H1 (cell line): ENCODE results near the gene CELA1. TPM values are rescaled to one million over a fixed set of nuclear protein-coding genes. Genes with fewer than 3 reads are reported as not detected.

Source experiments
- CTCF ChIA-PET: fragments of 300-600 bp; sonication (Branson Sonifier 250); formaldehyde crosslinking; loops from one replicate; lab custom pipeline; 2021; ENCODE audit not compliant: partially characterized antibody; lab: Charles Lee
- POLR2A ChIA-PET: fragments of 300-600 bp; sonication (Branson Sonifier 250); formaldehyde crosslinking; loops from one replicate; lab custom pipeline; 2021; ENCODE audit warnings: inconsistent platforms; ENCODE audit not compliant: partially characterized antibody; lab: Charles Lee
- DNase-seq, 2 experiments: peaks; one replicate each; pipeline versions ENCODE4 v3.0.0 to v3.0.0-alpha.2; 2010 to 2022; ENCODE audit warnings: low spot score in 2 of 2, low read depth in 1 of 2, mixed read lengths in 1 of 2
- FAIRE-seq: peaks from 2 replicates; lab custom pipeline; 2011; peaks lifted over from hg19 to GRCh38; lab: Jason Lieb, UNC
- H2AFZ ChIP-seq: 2 replicates; pipeline ENCODE4 v1.8.1; 2012; ENCODE audit warnings: low read length, inconsistent platforms
- H2AK5ac ChIP-seq: 2 replicates; pipeline ENCODE4 v1.6.1; 2013; ENCODE audit warnings: low read depth, low read length
- H2BK120ac ChIP-seq: replicated peaks from 2 replicates; pipeline ENCODE3; 2013; ENCODE audit warnings: low read depth, low read length, inconsistent platforms
- H2BK12ac ChIP-seq: 2 replicates; pipeline ENCODE4 v1.6.1; 2013; ENCODE audit warnings: low read depth, low read length
- H2BK15ac ChIP-seq: 2 replicates; pipeline ENCODE4 v1.6.1; 2013; ENCODE audit warnings: low read length
- H2BK20ac ChIP-seq: 2 replicates; pipeline ENCODE4 v1.6.1; 2013; ENCODE audit warnings: low read length
- H2BK5ac ChIP-seq: 2 replicates; pipeline ENCODE4 v1.6.1; 2013; ENCODE audit warnings: low read depth, low read length
- H3K14ac ChIP-seq: 2 replicates; pipeline ENCODE4 v1.6.1; 2013; ENCODE audit warnings: inconsistent platforms; ENCODE audit not compliant: insufficient read length
- H3K18ac ChIP-seq: 2 replicates; pipeline ENCODE4 v1.6.1; 2013; ENCODE audit warnings: low read length; ENCODE audit errors: extremely low read depth
- H3K23ac ChIP-seq: 2 replicates; pipeline ENCODE4 v1.6.1; 2013; ENCODE audit warnings: inconsistent platforms; ENCODE audit not compliant: insufficient read length
- H3K23me2 ChIP-seq: 2 replicates; pipeline ENCODE4 v1.6.1; 2013; ENCODE audit warnings: low read depth, low read length
- H3K27ac ChIP-seq: 2 replicates; pipeline ENCODE4 v1.6.1; 2011; ENCODE audit warnings: low read depth, low read length, inconsistent platforms
- H3K27me3 ChIP-seq, 4 experiments: replicated peaks in 1 of 4; 1 replicate in 1 of 4; 2 replicates in 3 of 4; pipeline versions ENCODE4 v1.6.1 to v1.8.1; 2011 to 2013; ENCODE audit warnings: low read length in 3 of 4, mild to moderate bottlenecking in 3 of 4, inconsistent platforms in 2 of 4, mixed read lengths in 2 of 4, moderate library complexity in 1 of 4; ENCODE audit not compliant: control insufficient read depth in 3 of 4, insufficient read depth in 3 of 4; ENCODE audit errors: extremely low read depth in 1 of 4
- H3K36me3 ChIP-seq, 4 experiments: 2 replicates each; pipeline versions ENCODE4 v1.6.1 to v1.8.1; 2011 to 2013; ENCODE audit warnings: mild to moderate bottlenecking in 4 of 4, low read length in 3 of 4, moderate library complexity in 2 of 4, control low read depth in 1 of 4, inconsistent platforms in 1 of 4; ENCODE audit not compliant: insufficient read depth in 4 of 4, control insufficient read depth in 2 of 4
- H3K4ac ChIP-seq: replicated peaks from 2 replicates; pipeline ENCODE3; 2013; ENCODE audit warnings: low read length, low read depth, mixed read lengths, inconsistent platforms; ENCODE audit not compliant: insufficient read length
- H3K4me1 ChIP-seq, 4 experiments: replicated peaks in 1 of 4; 1 replicate in 1 of 4; 2 replicates in 3 of 4; pipeline versions ENCODE4 v1.6.1 to v1.8.1; 2011 to 2013; ENCODE audit warnings: low read length in 3 of 4, inconsistent platforms in 2 of 4, mixed read lengths in 1 of 4; ENCODE audit not compliant: insufficient read depth in 4 of 4, control insufficient read depth in 3 of 4
- H3K4me2 ChIP-seq, 2 experiments: 2 replicates each; pipeline versions ENCODE4 v1.6.1 to v1.8.1; 2011 to 2013; ENCODE audit warnings: low read depth in 2 of 2, low read length in 2 of 2, control low read depth in 1 of 2, inconsistent platforms in 1 of 2, mild to moderate bottlenecking in 1 of 2; ENCODE audit not compliant: insufficient read depth in 1 of 2
- H3K4me3 ChIP-seq, 4 experiments: fragments of 200-600, 300-600 bp in 1 of 4; sonication (generic), shearing (Covaris generic), sonication (Bioruptor Twin) in 1 of 4; 2 replicates each; pipeline versions ENCODE4 v1.5.1 to v1.8.1; 2011 to 2016; ENCODE audit warnings: low read length in 4 of 4, low read depth in 3 of 4, control low read depth in 2 of 4, inconsistent platforms in 2 of 4, mild to moderate bottlenecking in 2 of 4, mixed read lengths in 1 of 4, moderate library complexity in 1 of 4; ENCODE audit not compliant: insufficient read depth in 2 of 4; ENCODE audit errors: extremely low read depth in 1 of 4
- H3K56ac ChIP-seq: replicated peaks from 2 replicates; pipeline ENCODE3; 2013; ENCODE audit warnings: low read depth, mild to moderate bottlenecking, mixed read lengths, low read length, inconsistent platforms; ENCODE audit not compliant: insufficient read length
- H3K79me1 ChIP-seq: 2 replicates; pipeline ENCODE4 v1.6.1; 2013; ENCODE audit warnings: low read depth, low read length, control low read depth
- H3K79me2 ChIP-seq, 2 experiments: 2 replicates each; pipeline versions ENCODE4 v1.6.1 to v1.8.1; 2012 to 2013; ENCODE audit warnings: low read length in 2 of 2, mild to moderate bottlenecking in 2 of 2, inconsistent platforms in 1 of 2; ENCODE audit not compliant: insufficient read depth in 2 of 2, control insufficient read depth in 1 of 2
- H3K9ac ChIP-seq, 4 experiments: replicated peaks in 1 of 4; 1 replicate in 1 of 4; 2 replicates in 3 of 4; pipeline versions ENCODE4 v1.6.1 to v1.8.1; 2011 to 2013; ENCODE audit warnings: low read depth in 3 of 4, low read length in 3 of 4, control low read depth in 2 of 4, mild to moderate bottlenecking in 2 of 4, moderate library complexity in 2 of 4, inconsistent platforms in 1 of 4; ENCODE audit errors: extremely low read depth in 1 of 4
- H3K9me3 ChIP-seq, 2 experiments: 2 replicates each; pipeline versions ENCODE4 v1.6.1 to v1.8.1; 2012 to 2013; ENCODE audit warnings: mild to moderate bottlenecking in 2 of 2, moderate library complexity in 2 of 2, control low read depth in 1 of 2, inconsistent platforms in 1 of 2, low read depth in 1 of 2, low read length in 1 of 2, mixed read lengths in 1 of 2; ENCODE audit not compliant: insufficient read depth in 2 of 2
- H4K20me1 ChIP-seq, 2 experiments: replicated peaks in 1 of 2; 2 replicates each; pipeline versions ENCODE3 to v1.8.1; 2011 to 2013; ENCODE audit warnings: inconsistent platforms in 2 of 2, low read length in 2 of 2, mild to moderate bottlenecking in 1 of 2; ENCODE audit not compliant: insufficient read depth in 2 of 2, control insufficient read depth in 1 of 2
- H4K5ac ChIP-seq: 2 replicates; pipeline ENCODE4 v1.6.1; 2013; ENCODE audit warnings: low read length, low read depth, mixed read lengths, inconsistent platforms; ENCODE audit not compliant: insufficient read length
- H4K8ac ChIP-seq: 2 replicates; pipeline ENCODE4 v1.8.0; 2013; ENCODE audit warnings: mild to moderate bottlenecking, moderate library complexity, low read length, inconsistent platforms; ENCODE audit not compliant: insufficient read depth; ENCODE audit errors: extremely low read depth
- H4K91ac ChIP-seq: replicated peaks from 2 replicates; pipeline ENCODE3; 2013; ENCODE audit warnings: low read length, mixed read lengths, inconsistent platforms; ENCODE audit not compliant: insufficient read length
- BACH1 ChIP-seq: IDR thresholded peaks from 2 replicates; pipeline ENCODE4 v1.6.1; 2012; ENCODE audit warnings: low read length, improper control_type of control experiment
- CTCF ChIP-seq, 3 experiments: IDR thresholded peaks; 1 replicate in 2 of 3; 2 replicates in 1 of 3; pipeline versions ENCODE4 v1.5.1 to v1.6.1; 2011; ENCODE audit warnings: low read length in 3 of 3, mild to moderate bottlenecking in 3 of 3, inconsistent platforms in 2 of 3, low read depth in 1 of 3, moderate library complexity in 1 of 3; ENCODE audit not compliant: insufficient read depth in 1 of 3; ENCODE audit errors: control extremely low read depth in 1 of 3
- POU5F1 ChIP-seq: IDR thresholded peaks from 2 replicates; pipeline ENCODE4 v1.6.1; 2011; ENCODE audit warnings: low read depth, mild to moderate bottlenecking, low read length, moderate library complexity
- RNF2 ChIP-seq: fragments of 200-900, 300-1000 bp; sonication (generic); IDR thresholded peaks from 2 replicates; pipeline ENCODE4 v1.7.1; 2016; ENCODE audit warnings: borderline replicate concordance, low read depth, mild to moderate bottlenecking, antibody characterized with exemption, low read length; ENCODE audit not compliant: poor library complexity, severe bottlenecking; ENCODE audit errors: missing control alignments
- SIN3A ChIP-seq, 2 experiments: IDR thresholded peaks in 1 of 2; conservative IDR thresholded peaks in 1 of 2; 2 replicates each; pipeline ENCODE4 v1.6.1; 2011 to 2012; ENCODE audit warnings: low read length in 2 of 2, improper control_type of control experiment in 1 of 2, low read depth in 1 of 2, mild to moderate bottlenecking in 1 of 2
- SP4 ChIP-seq: IDR thresholded peaks from 2 replicates; pipeline ENCODE4 v1.6.1; 2012; ENCODE audit warnings: low read length, inconsistent platforms
- TAF1 ChIP-seq: IDR thresholded peaks from 2 replicates; pipeline ENCODE4 v1.6.1; 2011; ENCODE audit warnings: mild to moderate bottlenecking, low read depth, low read length
- WGBS, 2 experiments: shearing (Covaris generic) in 1 of 2; methylation state at CpG; one replicate each; pipeline versions ENCODE4 v1.1.6 to v1.1.7; 2013 to 2015; ENCODE audit warnings: low lambda C conversion rate in 2 of 2, mixed read lengths in 2 of 2, inconsistent platforms in 1 of 2, low coverage in 1 of 2, missing lambda C conversion rate in 1 of 2; ENCODE audit not compliant: insufficient replicate concordance in 2 of 2, insufficient coverage in 1 of 2, insufficient read length in 1 of 2; ENCODE audit errors: extremely low coverage in 1 of 2, missing lambda C conversion rate in 1 of 2; 5-methylcytosine and 5-hydroxymethylcytosine counted together
- polyA plus RNA-seq, 7 experiments: library from polyadenylated mRNA; depleted of rRNA in 3 of 7; stranded (reverse) in 5 of 7; unstranded in 2 of 7; fragments of >200 nt in 5 of 7; fragments of 200-250 nt in 2 of 7; gene quantifications; 1 replicate in 5 of 7; 2 replicates in 1 of 7; 4 replicates in 1 of 7; pipeline versions ENCODE4 v1.2.1 to v1.2.3, GENCODE V29; 2011 to 2013; ENCODE audit warnings: missing spikeins in 2 of 7, mixed read lengths in 2 of 7
- total RNA-seq: library from RNA; stranded (reverse); fragmentation: NEBNext Ultra II Directional; extraction: Animal tissue kit (Norgen Biotek cat#: 25700); gene quantifications from 2 replicates; pipeline ENCODE4 v1.2.1, GENCODE V29; 2021

Gene CELA1
- total and polyA plus RNA-seq, 2 of the 8 experiments (the other 6 are each of a cell fraction or from before 2014, with no cell fraction given): 0.09 TPM; not detected in 1

- 77% methylated on average over 6 of the region's 6 CpGs; no CpG with 5 or more reads in 1 of the 2 experiments for WGBS, 2 experiments
- no peak for TF ChIP-seq CTCF (IDR thresholded peaks at IDR 0.05; ENCODE audit: control extremely low read depth in 1 of 3, insufficient read depth in 1 of 3, low read depth in 1 of 3, low read length in 3 of 3)
- TF ChIP-seq SIN3A (conservative IDR thresholded peaks at IDR 0.05 in 1 of 2, IDR thresholded peaks at IDR 0.05 in 1 of 2; ENCODE audit: low read depth in 1 of 2, low read length in 2 of 2): no peak
- no peak for TF ChIP-seq RNF2
- no peak for TF ChIP-seq POU5F1
- TF ChIP-seq SP4: no peak
- no peak for TF ChIP-seq TAF1
- TF ChIP-seq BACH1: no peak
- no peak overlapping the region for H4K8ac ChIP-seq
- H3K23me2 ChIP-seq: no peaks in the 10 kb centered on the region
- no peak overlapping the region for H3K9ac ChIP-seq
- no peaks in the 10 kb centered on the region for H3K36me3 ChIP-seq
- no peak overlapping the region for H3K14ac ChIP-seq
- no peak overlapping the region for H2BK120ac ChIP-seq
- H2BK5ac ChIP-seq: no peak overlapping the region
- no peak overlapping the region for H2AFZ ChIP-seq
- H3K4me2 ChIP-seq: no peak overlapping the region
- H3K4me3 ChIP-seq: no peak overlapping the region
- no peak overlapping the region for H2BK20ac ChIP-seq
- no peak overlapping the region for H2BK12ac ChIP-seq
- no peak overlapping the region for H3K4ac ChIP-seq
- CTCF ChIA-PET: interaction anchor here (1.6 to 2.2 kb wide), 3 partner anchors 12 to 71 kb away, joined by 5 to 10 read pairs (median 6); no protein-coding TSS in a partner anchor
- H4K20me1 ChIP-seq: no peaks in the 10 kb centered on the region
- no peak for DNase-seq
- no peak for FAIRE-seq
- no peak overlapping the region for H3K18ac ChIP-seq
- no peak overlapping the region for H2AK5ac ChIP-seq
- no peaks in the 10 kb centered on the region for H3K79me1 ChIP-seq
- no peak overlapping the region for H4K91ac ChIP-seq
- no peaks in the 10 kb centered on the region for H3K4me1 ChIP-seq
- H3K27me3 ChIP-seq: no peaks in the 10 kb centered on the region
- no peaks in the 10 kb centered on the region for H3K9me3 ChIP-seq
- no peak overlapping the region for H3K23ac ChIP-seq
- no peak overlapping the region for H3K56ac ChIP-seq
- no peak overlapping the region for H2BK15ac ChIP-seq
- POLR2A ChIA-PET: interaction anchor here (0.9 kb wide), 1 partner anchor 33 kb away, joined by 3 read pairs; no protein-coding TSS in a partner anchor
- no peak overlapping the region for H4K5ac ChIP-seq
- no peak overlapping the region for H3K27ac ChIP-seq
- no peaks in the 10 kb centered on the region for H3K79me2 ChIP-seq
Measured at GRCh38 chr12:51333536-51333935, 12.9 kb downstream of the CELA1 start.
